Osteoblast (primary cell): ENCODE measurements around the gene LCNL1. TPM values are rescaled to one million over a fixed set of nuclear protein-coding genes. Genes with fewer than 3 reads are reported as not detected.
A peak's percentile ranks its signal among the peaks of the same experiment; 100 is the strongest.

Experiments used
- DNase-seq: peaks from one replicate; pipeline ENCODE4 v3.0.0; 2011; ENCODE audit warnings: low spot score, mixed read lengths; ENCODE audit not compliant: insufficient read length; ENCODE audit errors: missing footprints
- H2AFZ ChIP-seq: 2 replicates; pipeline ENCODE4 v1.6.0; 2011; ENCODE audit warnings: mild to moderate bottlenecking, low read length
- H3K27ac ChIP-seq: 2 replicates; pipeline ENCODE4 v1.5.1; 2011; ENCODE audit warnings: mild to moderate bottlenecking, low read depth, low read length, moderate library complexity
- H3K27me3 ChIP-seq: 2 replicates; pipeline ENCODE4 v1.6.0; 2012; ENCODE audit warnings: mild to moderate bottlenecking, control low read depth, inconsistent platforms, low read length, moderate library complexity; ENCODE audit not compliant: insufficient read depth
- H3K36me3 ChIP-seq: 2 replicates; pipeline ENCODE4 v1.5.1; 2011; ENCODE audit warnings: mild to moderate bottlenecking, low read length, control low read depth, moderate library complexity; ENCODE audit not compliant: insufficient read depth
- H3K4me1 ChIP-seq: 2 replicates; pipeline ENCODE4 v1.5.1; 2011; ENCODE audit warnings: mild to moderate bottlenecking, low read length, control low read depth, moderate library complexity; ENCODE audit not compliant: insufficient read depth
- H3K4me2 ChIP-seq: 2 replicates; pipeline ENCODE4 v1.6.0; 2011; ENCODE audit warnings: mild to moderate bottlenecking, low read length; ENCODE audit not compliant: insufficient read depth
- H3K4me3 ChIP-seq: fragments of 200-600 bp; sonication (generic); 3 replicates; pipeline ENCODE4 v1.5.1; 2012; ENCODE audit warnings: mild to moderate bottlenecking, low read length, inconsistent platforms; ENCODE audit not compliant: insufficient read depth
- H3K79me2 ChIP-seq: 2 replicates; pipeline ENCODE4 v1.6.0; 2012; ENCODE audit warnings: mild to moderate bottlenecking, low read length, control low read depth, inconsistent platforms; ENCODE audit not compliant: insufficient read depth
- H3K9me3 ChIP-seq: 2 replicates; pipeline ENCODE4 v1.5.1; 2011; ENCODE audit warnings: low read depth, low read length, control low read depth
- H4K20me1 ChIP-seq: 2 replicates; pipeline ENCODE4 v1.6.0; 2012; ENCODE audit warnings: mild to moderate bottlenecking, low read length, control low read depth; ENCODE audit not compliant: insufficient read depth
- CTCF ChIP-seq: IDR thresholded peaks from 2 replicates; pipeline ENCODE4 v1.5.1; 2011; ENCODE audit warnings: mild to moderate bottlenecking, low read depth, low read length, moderate library complexity; ENCODE audit errors: extremely low read depth
- total RNA-seq: library from RNA; depleted of rRNA; stranded (reverse); fragments of >200 nt; gene quantifications from 2 replicates; pipeline ENCODE4 v1.2.3, GENCODE V29; 2012

LCNL1 gene
- total RNA-seq, 1 donor, result 5.4 TPM

- Histone ChIP-seq H3K27me3 (no peaks in the 10 kb centered on the region), H3K4me3 (peak within 1 kb of the TSS; percentile 27), H4K20me1 (peaks cover 2% of the 10 kb centered on the region), H3K79me2 (peaks cover 10% of the 10 kb centered on the region), H3K27ac (no peak within 1 kb of the TSS), H2AFZ (no peak within 1 kb of the TSS), H3K36me3 (no peaks in the 10 kb centered on the region), H3K4me2 (peak within 1 kb of the TSS; percentile 64), H3K9me3 (no peaks in the 10 kb centered on the region), H3K4me1 (peaks cover 47% of the 10 kb centered on the region)
- no peak for TF ChIP-seq CTCF
- DNase-seq, result no peak
Observed at GRCh38 chr9:136996361-136997292, 13.8 kb downstream of the LCNL1 start, which contains the start of gene CLIC3. Gene CLIC3 (minus strand): TSS chr9:136996568. CDS start chr9:136996543, 25 bp downstream.

- Histone ChIP-seq H3K9me3 (no peaks in the 10 kb centered on the region), H3K4me2 (peak overlapping the region; percentile 41), H4K20me1 (peaks cover 2% of the 10 kb centered on the region), H3K4me3 (no peak overlapping the region), H3K79me2 (peaks cover 10% of the 10 kb centered on the region), H3K27me3 (no peaks in the 10 kb centered on the region), H3K36me3 (no peaks in the 10 kb centered on the region), H2AFZ (peak overlapping the region; percentile 54), H3K4me1 (peaks cover 47% of the 10 kb centered on the region), H3K27ac (no peak overlapping the region)
- no peak for DNase-seq
- no peak for TF ChIP-seq CTCF
Observed at GRCh38 chr9:136997371-136997770, 14.6 kb downstream of the LCNL1 start.

- Histone ChIP-seq H3K4me1 (peaks cover 45% of the 10 kb centered on the region), H3K36me3 (no peaks in the 10 kb centered on the region), H2AFZ (peak overlapping the region; percentile 54), H3K9me3 (no peaks in the 10 kb centered on the region), H3K4me2 (peak overlapping the region; percentile 41), H3K27ac (no peak overlapping the region), H3K4me3 (no peak overlapping the region), H3K27me3 (no peaks in the 10 kb centered on the region), H4K20me1 (peaks cover under 1% of the 10 kb centered on the region), H3K79me2 (peaks cover 8% of the 10 kb centered on the region)
- peak; percentile 19 for TF ChIP-seq CTCF
- peak; percentile 95 for DNase-seq
Observed at GRCh38 chr9:136997830-136998234, 15.0 kb downstream of the LCNL1 start.
